Caco-2 (cell line): Measurements from ENCODE around the gene CAPZB. TPM values are rescaled to one million over a fixed set of nuclear protein-coding genes. Genes with fewer than 3 reads are reported as not detected.
A peak's percentile ranks its signal among the peaks of the same experiment; 100 is the strongest.

Experiments used
- BruUV-seq: library from RNA; stranded (reverse); fragments of 400-500 nt; replicated peaks from 2 replicates; lab custom pipeline; 2021; lab: Mats Ljungman, UMichigan
- CTCF ChIA-PET: fragments of 300-600 bp; sonication (Branson Sonifier 250); formaldehyde crosslinking; loops from one replicate; lab custom pipeline; 2022; ENCODE audit warnings: antibody characterized with exemption; lab: Charles Lee
- POLR2A ChIA-PET: fragments of 300-600 bp; sonication (Branson Sonifier 250); formaldehyde crosslinking; loops from one replicate; lab custom pipeline; 2022; ENCODE audit warnings: antibody characterized with exemption; lab: Charles Lee
- DNase-seq, 2 experiments: peaks; one replicate each; pipeline versions ENCODE4 v3.0.0 to v3.0.0-alpha.2; 2020 to 2022
- H3K27me3 ChIP-seq: replicated peaks from 2 replicates; pipeline ENCODE4 v1.6.0; 2011; ENCODE audit warnings: low read length; ENCODE audit not compliant: control insufficient read depth, insufficient read depth
- H3K36me3 ChIP-seq: 2 replicates; pipeline ENCODE4 v1.5.1; 2011; ENCODE audit warnings: low read length; ENCODE audit not compliant: control insufficient read depth, insufficient read depth
- H3K4me1 ChIP-seq: fragments of 250-450 bp; sonication (Bioruptor Pico); 2 replicates; pipeline ENCODE4 v1.5.1; 2020; ENCODE audit warnings: mild to moderate bottlenecking
- H3K4me3 ChIP-seq: 2 replicates; pipeline ENCODE4 v1.5.1; 2011; ENCODE audit warnings: low read depth, mild to moderate bottlenecking, control low read depth, low read length
- H3K9me3 ChIP-seq: fragments of 250-450 bp; sonication (Bioruptor Pico); 2 replicates; pipeline ENCODE4 v1.5.1; 2020; ENCODE audit warnings: mild to moderate bottlenecking, moderate library complexity
- H3K27ac Mint-ChIP-seq: one replicate; pipeline ENCODE4 v1.8.0; 2022; ENCODE audit warnings: mixed read lengths; ENCODE audit not compliant: unreplicated experiment
- H3K27me3 Mint-ChIP-seq: one replicate; pipeline ENCODE4 v1.8.0; 2022; ENCODE audit warnings: mixed read lengths; ENCODE audit not compliant: insufficient read depth, unreplicated experiment
- H3K36me3 Mint-ChIP-seq: one replicate; pipeline ENCODE4 v1.8.0; 2022; ENCODE audit warnings: mild to moderate bottlenecking, mixed read lengths; ENCODE audit not compliant: insufficient read depth, unreplicated experiment
- H3K4me1 Mint-ChIP-seq: one replicate; pipeline ENCODE4 v1.8.0; 2022; ENCODE audit warnings: low read depth, mixed read lengths; ENCODE audit not compliant: unreplicated experiment
- H3K4me3 Mint-ChIP-seq: one replicate; pipeline ENCODE4 v1.8.0; 2022; ENCODE audit warnings: mild to moderate bottlenecking, moderate library complexity, mixed read lengths; ENCODE audit not compliant: unreplicated experiment
- H3K9me3 Mint-ChIP-seq: one replicate; pipeline ENCODE4 v1.8.0; 2022; ENCODE audit warnings: mixed read lengths; ENCODE audit not compliant: unreplicated experiment
- intact Hi-C: fragments of 100-400 bp; cut with micrococcal nuclease; formaldehyde crosslinking; loops from one replicate; pipeline ENCODE4 v1.10.0; 2022; ENCODE audit not compliant: unreplicated experiment
- total RNA-seq: library from RNA; stranded (reverse); gene quantifications from 2 replicates; pipeline ENCODE4 v1.2.3, GENCODE V29; 2022
- TF ChIP-seq, protein P1 (sequence below), 2 experiments: fragments of 200-600 bp in 1 of 2; IDR thresholded peaks; 1 replicate in 1 of 2; 2 replicates in 1 of 2; pipeline versions ENCODE4 v1.5.1 to v1.8.0; 2011 to 2022; ENCODE audit warnings: antibody characterized with exemption in 1 of 2, control low read depth in 1 of 2, inconsistent platforms in 1 of 2, low read depth in 1 of 2, low read length in 1 of 2, mild to moderate bottlenecking in 1 of 2, moderate library complexity in 1 of 2; ENCODE audit not compliant: insufficient read depth in 1 of 2, severe bottlenecking in 1 of 2, unreplicated experiment in 1 of 2

CAPZB gene
- total RNA-seq, 1 experiment from 2014 or later = 205 TPM

DNA sequence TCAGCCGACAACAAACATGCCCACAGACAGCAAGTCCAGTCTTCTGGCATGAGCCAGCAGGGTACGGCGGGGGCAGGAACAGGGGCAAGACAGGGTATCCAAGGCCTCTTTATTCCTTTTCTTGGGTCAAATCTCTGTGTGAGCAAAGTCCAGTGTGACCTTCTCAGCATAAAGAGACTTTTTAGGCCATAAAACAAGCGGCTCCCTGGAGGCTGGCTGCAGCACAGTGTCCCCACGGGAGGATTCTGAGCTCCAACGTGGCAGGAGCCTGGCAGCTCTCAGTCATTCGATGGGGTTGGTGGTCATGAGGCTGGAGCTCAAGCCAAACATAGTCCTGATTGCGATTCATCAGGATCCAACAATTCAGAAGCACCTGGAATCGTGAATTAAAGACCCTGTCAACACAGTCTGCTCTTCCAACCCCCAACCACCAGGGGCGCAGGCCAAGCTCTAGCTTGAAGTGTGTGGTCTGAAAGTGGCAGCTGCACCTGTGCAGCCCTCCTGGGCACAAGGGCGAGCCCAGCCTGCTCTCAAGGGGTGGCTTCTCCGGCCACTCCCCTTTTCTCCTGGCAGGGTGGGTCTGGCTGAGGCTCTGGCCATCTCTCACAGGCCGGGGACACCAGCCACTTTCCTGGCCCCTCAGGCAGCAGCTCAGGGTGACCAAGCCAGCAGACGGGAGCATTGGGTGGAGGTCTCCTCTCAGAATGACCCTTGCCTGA is 111.1 kb downstream of the CAPZB start:
- no peaks in the 10 kb centered on the region for H3K27me3 Mint-ChIP-seq
- no TSS peak for BruUV-seq
- Histone ChIP-seq H3K9me3 (no peaks in the 10 kb centered on the region), H3K36me3 (no peaks in the 10 kb centered on the region; the same call in 1 of the 2 replicates), H3K27me3 (no peaks in the 10 kb centered on the region), H3K4me3 (no peak overlapping the region), H3K4me1 (no peaks in the 10 kb centered on the region)
- peaks cover 50% of the 10 kb centered on the region for H3K36me3 Mint-ChIP-seq
- ChIA-PET POLR2A (no interaction called here), CTCF (interaction anchor here (0.5 to 1.5 kb wide), 4 partner anchors 12 to 277 kb away, joined by 3 to 8 read pairs (median 4); a partner anchor contains a TSS)
- no peak overlapping the region for H3K4me3 Mint-ChIP-seq
- DNase-seq = no peak
- H3K27ac Mint-ChIP-seq = no peak overlapping the region
- no peaks in the 10 kb centered on the region for H3K4me1 Mint-ChIP-seq
- intact Hi-C loops = no loop called here
- H3K9me3 Mint-ChIP-seq = no peaks in the 10 kb centered on the region
- TF ChIP-seq, protein P1, sequence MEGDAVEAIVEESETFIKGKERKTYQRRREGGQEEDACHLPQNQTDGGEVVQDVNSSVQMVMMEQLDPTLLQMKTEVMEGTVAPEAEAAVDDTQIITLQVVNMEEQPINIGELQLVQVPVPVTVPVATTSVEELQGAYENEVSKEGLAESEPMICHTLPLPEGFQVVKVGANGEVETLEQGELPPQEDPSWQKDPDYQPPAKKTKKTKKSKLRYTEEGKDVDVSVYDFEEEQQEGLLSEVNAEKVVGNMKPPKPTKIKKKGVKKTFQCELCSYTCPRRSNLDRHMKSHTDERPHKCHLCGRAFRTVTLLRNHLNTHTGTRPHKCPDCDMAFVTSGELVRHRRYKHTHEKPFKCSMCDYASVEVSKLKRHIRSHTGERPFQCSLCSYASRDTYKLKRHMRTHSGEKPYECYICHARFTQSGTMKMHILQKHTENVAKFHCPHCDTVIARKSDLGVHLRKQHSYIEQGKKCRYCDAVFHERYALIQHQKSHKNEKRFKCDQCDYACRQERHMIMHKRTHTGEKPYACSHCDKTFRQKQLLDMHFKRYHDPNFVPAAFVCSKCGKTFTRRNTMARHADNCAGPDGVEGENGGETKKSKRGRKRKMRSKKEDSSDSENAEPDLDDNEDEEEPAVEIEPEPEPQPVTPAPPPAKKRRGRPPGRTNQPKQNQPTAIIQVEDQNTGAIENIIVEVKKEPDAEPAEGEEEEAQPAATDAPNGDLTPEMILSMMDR (IDR thresholded peaks at IDR 0.05; ENCODE audit: insufficient read depth in 1 of 2, low read depth in 1 of 2, low read length in 1 of 2, severe bottlenecking in 1 of 2, unreplicated experiment in 1 of 2) = peak; percentile 21 to 32

DNA sequence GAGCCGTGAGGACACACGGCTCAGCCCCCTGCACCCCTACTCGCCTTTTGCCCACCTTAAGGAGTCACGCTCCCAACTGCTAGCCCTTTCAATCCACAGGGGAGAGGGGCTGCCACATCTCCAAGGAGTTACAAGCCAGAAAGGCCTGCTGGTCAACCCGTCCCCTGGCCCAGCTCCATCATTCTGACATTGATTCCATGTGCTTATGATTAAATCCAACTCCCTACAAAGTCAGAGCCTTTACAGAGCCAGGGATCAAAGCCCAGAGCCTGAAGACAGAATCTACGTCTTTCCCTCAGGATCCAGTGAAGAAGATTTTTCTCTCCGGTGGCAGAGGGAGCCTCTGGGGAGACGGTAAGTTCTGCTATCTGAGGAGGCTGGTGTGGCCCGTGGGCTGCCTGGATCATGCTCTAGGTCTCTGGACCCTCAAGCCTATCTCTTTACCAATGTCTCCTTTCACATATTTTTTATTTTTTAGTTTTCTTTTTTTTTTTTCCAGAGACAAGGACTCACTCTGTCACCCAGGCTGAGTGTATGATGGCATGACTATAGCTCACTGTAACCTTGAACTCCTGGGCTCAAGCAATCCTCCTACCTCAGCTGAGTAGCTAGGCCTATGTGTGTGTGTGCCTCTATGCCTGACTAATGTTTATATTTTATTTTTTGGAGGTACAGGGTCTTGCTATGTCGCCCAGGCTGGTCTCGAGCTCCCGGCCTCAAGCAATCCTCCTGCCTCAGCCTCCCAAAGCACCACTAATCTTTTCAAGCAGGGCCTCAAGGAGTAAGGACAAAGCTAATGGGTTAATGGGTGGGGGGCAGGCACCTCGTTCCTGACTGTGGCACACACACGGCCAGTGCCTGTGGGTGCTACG is 111.9 kb downstream of the CAPZB start:
- no peaks in the 10 kb centered on the region for H3K4me1 Mint-ChIP-seq
- ChIA-PET POLR2A (no interaction called here), CTCF (interaction anchor here (0.6 to 1.2 kb wide), 2 partner anchors 13 to 224 kb away, joined by 3 read pairs; a partner anchor contains a TSS)
- no peak for DNase-seq
- no TSS peak for BruUV-seq
- Histone ChIP-seq H3K4me1 (no peaks in the 10 kb centered on the region), H3K4me3 (no peak overlapping the region), H3K27me3 (no peaks in the 10 kb centered on the region), H3K9me3 (no peaks in the 10 kb centered on the region), H3K36me3 (no peaks in the 10 kb centered on the region; the same call in 1 of the 2 replicates)
- H3K27me3 Mint-ChIP-seq = no peaks in the 10 kb centered on the region
- H3K9me3 Mint-ChIP-seq = no peaks in the 10 kb centered on the region
- TF ChIP-seq, protein P1 (IDR thresholded peaks at IDR 0.05; ENCODE audit: insufficient read depth in 1 of 2, low read depth in 1 of 2, low read length in 1 of 2, severe bottlenecking in 1 of 2, unreplicated experiment in 1 of 2) = no peak
- peaks cover 44% of the 10 kb centered on the region for H3K36me3 Mint-ChIP-seq
- intact Hi-C loops = no loop called here
- H3K4me3 Mint-ChIP-seq = no peak overlapping the region
- no peak overlapping the region for H3K27ac Mint-ChIP-seq

GRCh38 chr1:19372602-19373001 is 112.7 kb downstream of the CAPZB start:
- ChIA-PET POLR2A (no interaction called here), CTCF (no interaction called here)
- no peak overlapping the region for H3K4me3 ChIP-seq

More at GRCh38 chr1:19372602-19373001, 112.7 kb downstream of the CAPZB start:
- no TSS peak for BruUV-seq
- Mint-ChIP-seq H3K4me3 (no peak overlapping the region), H3K9me3 (no peaks in the 10 kb centered on the region), H3K27ac (no peak overlapping the region), H3K27me3 (no peaks in the 10 kb centered on the region), H3K4me1 (no peaks in the 10 kb centered on the region), H3K36me3 (peaks cover 35% of the 10 kb centered on the region)
- no peaks in the 10 kb centered on the region for H3K27me3 ChIP-seq
- TF ChIP-seq, protein P1 (IDR thresholded peaks at IDR 0.05; ENCODE audit: insufficient read depth in 1 of 2, low read depth in 1 of 2, low read length in 1 of 2, severe bottlenecking in 1 of 2, unreplicated experiment in 1 of 2) = no peak
- no peaks in the 10 kb centered on the region for H3K9me3 ChIP-seq
- intact Hi-C loops = no loop called here
- no peaks in the 10 kb centered on the region for H3K4me1 ChIP-seq
- no peaks in the 10 kb centered on the region; the same call in 1 of the 2 replicates for H3K36me3 ChIP-seq
- no peak for DNase-seq
